Suprapubic skin (tissue), 4 donors: ENCODE measurements around the gene TM9SF4. TPM values are rescaled to one million over a fixed set of nuclear protein-coding genes. Genes with fewer than 3 reads are reported as not detected.
A peak's percentile ranks its signal among the peaks of the same experiment; 100 is the strongest.

Experiments
- DNase-seq, 2 donors: peaks; one replicate each; pipeline ENCODE4 v3.0.0-alpha.2; 2019; ENCODE audit warnings: low spot score in 2 of 2
- H3K27ac ChIP-seq: fragments of 200-600 bp; sonication (generic); one replicate; pipeline ENCODE4 v1.5.1; 2019
- H3K27me3 ChIP-seq: fragments of 200-600 bp; sonication (generic); one replicate; pipeline ENCODE4 v1.5.1; 2019
- H3K36me3 ChIP-seq: fragments of 200-600 bp; sonication (generic); one replicate; pipeline ENCODE4 v1.5.1; 2019
- H3K4me1 ChIP-seq: fragments of 200-600 bp; sonication (generic); one replicate; pipeline ENCODE4 v1.5.1; 2019
- H3K4me3 ChIP-seq: fragments of 200-600 bp; sonication (generic); one replicate; pipeline ENCODE4 v1.5.1; 2019; ENCODE audit warnings: mild to moderate bottlenecking
- H3K9me3 ChIP-seq: fragments of 200-600 bp; sonication (generic); one replicate; pipeline ENCODE4 v1.5.1; 2019
- CTCF ChIP-seq, 2 donors: fragments of 200-600 bp in 1 of 2; fragments of 450-650 bp in 1 of 2; sonication (generic) in 1 of 2; IDR thresholded peaks; one replicate each; pipeline ENCODE4 v1.5.1; 2016 to 2019; ENCODE audit warnings: antibody characterized with exemption in 2 of 2, mild to moderate bottlenecking in 1 of 2, moderate library complexity in 1 of 2
- EP300 ChIP-seq: sonication (generic); formaldehyde crosslinking; IDR thresholded peaks from one replicate; pipeline ENCODE4 v1.6.1; 2017; ENCODE audit warnings: antibody characterized with exemption
- POLR2A ChIP-seq, 2 donors: fragments of 450-650 bp; IDR thresholded peaks; one replicate each; pipeline ENCODE4 v1.6.1; 2017; ENCODE audit warnings: antibody characterized with exemption in 2 of 2, mild to moderate bottlenecking in 2 of 2, moderate library complexity in 2 of 2
- POLR2AphosphoS5 ChIP-seq, 3 donors: sonication (generic); formaldehyde crosslinking; IDR thresholded peaks; one replicate each; pipeline ENCODE4 v1.6.1; 2017; ENCODE audit warnings: antibody characterized with exemption in 3 of 3
- WGBS: methylation state at CpG from one replicate; pipeline ENCODE4 v1.1.5; 2018; 5-methylcytosine and 5-hydroxymethylcytosine counted together
- total RNA-seq, 4 donors: library from RNA; depleted of rRNA; stranded (reverse); fragments of >200 nt; gene quantifications; one replicate each; pipeline ENCODE4 v1.1.0, GENCODE V29; 2016

The TM9SF4 gene
- total RNA-seq, 4 donors from 2014 or later = 45.5 to 54.9 (median 51.6) TPM

- peaks cover under 1% of the 10 kb centered on the region for H3K36me3 ChIP-seq
- no peak overlapping the region for H3K27ac ChIP-seq
- 88% methylated on average over 2 of the region's 2 CpGs for WGBS
- DNase-seq = no peak
- no peaks in the 10 kb centered on the region for H3K9me3 ChIP-seq
- no peak for TF ChIP-seq POLR2AphosphoS5 (IDR thresholded peaks at IDR 0.05)
- no peak for TF ChIP-seq CTCF (IDR thresholded peaks at IDR 0.05)
- no peak for TF ChIP-seq EP300
- TF ChIP-seq POLR2A (IDR thresholded peaks at IDR 0.05) = no peak
- no peak overlapping the region for H3K4me3 ChIP-seq
- peaks cover 5% of the 10 kb centered on the region for H3K4me1 ChIP-seq
- H3K27me3 ChIP-seq = no peaks in the 10 kb centered on the region
Measured at GRCh38 chr20:32130352-32130751, 20.8 kb downstream of the TM9SF4 start.

- H3K4me3 ChIP-seq = no peak overlapping the region
- no peak overlapping the region for H3K27ac ChIP-seq
- H3K9me3 ChIP-seq = no peaks in the 10 kb centered on the region
- 87% methylated on average over 2 of the region's 2 CpGs for WGBS
- peaks cover 7% of the 10 kb centered on the region for H3K36me3 ChIP-seq
- no peaks in the 10 kb centered on the region for H3K27me3 ChIP-seq
- peaks cover 5% of the 10 kb centered on the region for H3K4me1 ChIP-seq
- DNase-seq = no peak
- no peak for TF ChIP-seq POLR2A (IDR thresholded peaks at IDR 0.05)
- no peak for TF ChIP-seq EP300
- TF ChIP-seq POLR2AphosphoS5 (IDR thresholded peaks at IDR 0.05) = no peak
- no peak for TF ChIP-seq CTCF (IDR thresholded peaks at IDR 0.05)
Measured at GRCh38 chr20:32130965-32131364, 21.5 kb downstream of the TM9SF4 start.

- WGBS = 93% methylated on average over 10 of the region's 10 CpGs
- no peaks in the 10 kb centered on the region for H3K9me3 ChIP-seq
- H3K36me3 ChIP-seq = peaks cover 28% of the 10 kb centered on the region
- H3K4me1 ChIP-seq = peaks cover 5% of the 10 kb centered on the region
- TF ChIP-seq POLR2AphosphoS5 (IDR thresholded peaks at IDR 0.05) (no peak), POLR2A (IDR thresholded peaks at IDR 0.05) (no peak), CTCF (IDR thresholded peaks at IDR 0.05) (no peak)
- H3K4me3 ChIP-seq = no peak overlapping the region
- H3K27me3 ChIP-seq = no peaks in the 10 kb centered on the region
- peak in 1 of 2 donors; percentile 16 for DNase-seq
- no peak overlapping the region for H3K27ac ChIP-seq
Measured at GRCh38 chr20:32132911-32133549, 23.5 kb downstream of the TM9SF4 start.

- H3K4me3 ChIP-seq = no peak overlapping the region
- H3K9me3 ChIP-seq = no peaks in the 10 kb centered on the region
- H3K27me3 ChIP-seq = no peaks in the 10 kb centered on the region
- WGBS = 90% methylated on average over 5 of the region's 5 CpGs
- no peak overlapping the region for H3K27ac ChIP-seq
- DNase-seq = peak in 1 of 2 donors; percentile 24
- H3K4me1 ChIP-seq = peaks cover 5% of the 10 kb centered on the region
- peaks cover 38% of the 10 kb centered on the region for H3K36me3 ChIP-seq
- TF ChIP-seq EP300 (no peak), POLR2A (IDR thresholded peaks at IDR 0.05) (no peak), CTCF (IDR thresholded peaks at IDR 0.05) (no peak), POLR2AphosphoS5 (IDR thresholded peaks at IDR 0.05) (no peak)
Measured at GRCh38 chr20:32134026-32134425, 24.5 kb downstream of the TM9SF4 start.

GRCh38 chr20:32135983-32136515 lies 26.5 kb downstream of the TM9SF4 start:
- Histone ChIP-seq H3K36me3 (peaks cover 55% of the 10 kb centered on the region), H3K27me3 (no peaks in the 10 kb centered on the region), H3K4me3 (no peak overlapping the region), H3K9me3 (no peaks in the 10 kb centered on the region), H3K4me1 (no peaks in the 10 kb centered on the region), H3K27ac (no peak overlapping the region)
- DNase-seq = peak in 1 of 2 donors; percentile 7
- TF ChIP-seq EP300 (no peak), POLR2AphosphoS5 (IDR thresholded peaks at IDR 0.05) (no peak), POLR2A (IDR thresholded peaks at IDR 0.05) (no peak), CTCF (IDR thresholded peaks at IDR 0.05) (no peak)
- 75% methylated on average over 3 of the region's 3 CpGs for WGBS
